Measurements from ENCODE around the gene DACH2.

DACH2 gene

GRCh38 chrX:86148024-86148511 lies at the start of gene DACH2:
Gene DACH2 (plus strand): TSS chrX:86148451.
- H3K27me3 ChIP-seq (ENCODE audit: insufficient read depth, low read length, poor library complexity, severe bottlenecking): no peaks in the 10 kb centered on the region
- H3K9ac ChIP-seq (ENCODE audit: low read depth, low read length, poor library complexity, severe bottlenecking): no peak within 1 kb of the TSS
- H3K4me3 ChIP-seq (ENCODE audit: low read length, poor library complexity, severe bottlenecking): no peak within 1 kb of the TSS
- no peak within 1 kb of the TSS for H2AFZ ChIP-seq (ENCODE audit: low read length)
- TF ChIP-seq, protein P1, sequence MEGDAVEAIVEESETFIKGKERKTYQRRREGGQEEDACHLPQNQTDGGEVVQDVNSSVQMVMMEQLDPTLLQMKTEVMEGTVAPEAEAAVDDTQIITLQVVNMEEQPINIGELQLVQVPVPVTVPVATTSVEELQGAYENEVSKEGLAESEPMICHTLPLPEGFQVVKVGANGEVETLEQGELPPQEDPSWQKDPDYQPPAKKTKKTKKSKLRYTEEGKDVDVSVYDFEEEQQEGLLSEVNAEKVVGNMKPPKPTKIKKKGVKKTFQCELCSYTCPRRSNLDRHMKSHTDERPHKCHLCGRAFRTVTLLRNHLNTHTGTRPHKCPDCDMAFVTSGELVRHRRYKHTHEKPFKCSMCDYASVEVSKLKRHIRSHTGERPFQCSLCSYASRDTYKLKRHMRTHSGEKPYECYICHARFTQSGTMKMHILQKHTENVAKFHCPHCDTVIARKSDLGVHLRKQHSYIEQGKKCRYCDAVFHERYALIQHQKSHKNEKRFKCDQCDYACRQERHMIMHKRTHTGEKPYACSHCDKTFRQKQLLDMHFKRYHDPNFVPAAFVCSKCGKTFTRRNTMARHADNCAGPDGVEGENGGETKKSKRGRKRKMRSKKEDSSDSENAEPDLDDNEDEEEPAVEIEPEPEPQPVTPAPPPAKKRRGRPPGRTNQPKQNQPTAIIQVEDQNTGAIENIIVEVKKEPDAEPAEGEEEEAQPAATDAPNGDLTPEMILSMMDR (conservative IDR thresholded peaks at IDR 0.05; ENCODE audit: low read length): no peak
- no peak within 1 kb of the TSS for H3K4me2 ChIP-seq (ENCODE audit: low read depth, low read length, poor library complexity, severe bottlenecking)
- no peaks in the 10 kb centered on the region for H3K79me2 ChIP-seq (ENCODE audit: insufficient read depth, low read length)
- no peaks in the 10 kb centered on the region for H4K20me1 ChIP-seq (ENCODE audit: insufficient read depth, low read length, poor library complexity, severe bottlenecking)
- H3F3A ChIP-seq (ENCODE audit: low read depth): no peaks in the 10 kb centered on the region
- no peaks in the 10 kb centered on the region for H3K4me1 ChIP-seq (ENCODE audit: insufficient read depth, low read length, poor library complexity, severe bottlenecking)
- H3K9me3 ChIP-seq (ENCODE audit: insufficient read depth, low read depth, low read length): no peaks in the 10 kb centered on the region
- no peaks in the 10 kb centered on the region for H3K9me2 ChIP-seq (replicated peaks; ENCODE audit: low read depth, low read length)
- no peaks in the 10 kb centered on the region for H3K36me3 ChIP-seq (ENCODE audit: insufficient read depth, low read length)

DNA sequence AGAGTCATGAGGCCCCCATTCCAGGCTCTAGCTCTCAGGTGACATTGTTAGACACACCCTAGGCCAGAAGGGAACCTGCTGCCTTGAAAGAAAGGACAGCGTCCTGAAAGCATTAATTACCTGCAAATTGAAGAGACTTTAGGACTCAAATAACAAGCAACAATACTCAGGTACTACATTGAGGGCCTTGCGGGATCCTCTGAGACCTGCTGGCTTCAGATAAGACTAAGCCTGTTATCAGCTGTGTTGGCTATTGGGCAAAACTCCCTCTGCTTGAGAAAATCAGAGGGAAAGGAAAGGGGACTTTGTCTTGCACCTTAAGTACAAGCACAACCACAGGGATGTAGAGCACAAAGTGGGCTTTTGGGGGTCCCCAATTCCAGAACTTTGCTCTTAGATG lies 45.9 kb upstream of the DACH2 start:
- TF ChIP-seq EZH2phosphoT487 (IDR thresholded peaks at IDR 0.05; ENCODE audit: borderline replicate concordance): no peak
- TF ChIP-seq, protein P1 (conservative IDR thresholded peaks at IDR 0.05; ENCODE audit: low read length): no peak
- H3K4me2 ChIP-seq (ENCODE audit: low read depth, low read length, poor library complexity, severe bottlenecking): no peak overlapping the region
- H3K36me3 ChIP-seq (ENCODE audit: insufficient read depth, low read length): no peaks in the 10 kb centered on the region
- no peaks in the 10 kb centered on the region for H3F3A ChIP-seq (ENCODE audit: low read depth)
- H3K4me1 ChIP-seq (ENCODE audit: insufficient read depth, low read length, poor library complexity, severe bottlenecking): no peaks in the 10 kb centered on the region
- H3K9ac ChIP-seq (ENCODE audit: low read depth, low read length, poor library complexity, severe bottlenecking): no peak overlapping the region
- no peaks in the 10 kb centered on the region for H3K9me2 ChIP-seq (replicated peaks; ENCODE audit: low read depth, low read length)
- no peaks in the 10 kb centered on the region for H3K79me2 ChIP-seq (ENCODE audit: insufficient read depth, low read length)
- no peak overlapping the region for H3K4me3 ChIP-seq (ENCODE audit: low read length, poor library complexity, severe bottlenecking)
- no peaks in the 10 kb centered on the region for H4K20me1 ChIP-seq (ENCODE audit: insufficient read depth, low read length, poor library complexity, severe bottlenecking)
- H2AFZ ChIP-seq (ENCODE audit: low read length): no peak overlapping the region
- H3K27me3 ChIP-seq (ENCODE audit: insufficient read depth, low read length, poor library complexity, severe bottlenecking): no peaks in the 10 kb centered on the region
- H3K9me3 ChIP-seq (ENCODE audit: insufficient read depth, low read depth, low read length): no peaks in the 10 kb centered on the region

GRCh38 chrX:86103061-86103460 lies 45.2 kb upstream of the DACH2 start:
- H3K27me3 ChIP-seq (ENCODE audit: insufficient read depth, low read length, poor library complexity, severe bottlenecking): no peaks in the 10 kb centered on the region
- H4K20me1 ChIP-seq (ENCODE audit: insufficient read depth, low read length, poor library complexity, severe bottlenecking): no peaks in the 10 kb centered on the region
- H3K79me2 ChIP-seq (ENCODE audit: insufficient read depth, low read length): no peaks in the 10 kb centered on the region
- no peak overlapping the region for H3K4me3 ChIP-seq (ENCODE audit: low read length, poor library complexity, severe bottlenecking)
- no peaks in the 10 kb centered on the region for H3K4me1 ChIP-seq (ENCODE audit: insufficient read depth, low read length, poor library complexity, severe bottlenecking)
- no peaks in the 10 kb centered on the region for H3F3A ChIP-seq (ENCODE audit: low read depth)
- H3K9me3 ChIP-seq (ENCODE audit: insufficient read depth, low read depth, low read length): no peaks in the 10 kb centered on the region
- H3K4me2 ChIP-seq (ENCODE audit: low read depth, low read length, poor library complexity, severe bottlenecking): no peak overlapping the region
- H3K9me2 ChIP-seq (replicated peaks; ENCODE audit: low read depth, low read length): no peaks in the 10 kb centered on the region
- H3K9ac ChIP-seq (ENCODE audit: low read depth, low read length, poor library complexity, severe bottlenecking): no peak overlapping the region
- H3K36me3 ChIP-seq (ENCODE audit: insufficient read depth, low read length): no peaks in the 10 kb centered on the region
- H2AFZ ChIP-seq (ENCODE audit: low read length): no peak overlapping the region
- no peak for TF ChIP-seq EZH2phosphoT487 (IDR thresholded peaks at IDR 0.05; ENCODE audit: borderline replicate concordance)
- TF ChIP-seq, protein P1 (conservative IDR thresholded peaks at IDR 0.05; ENCODE audit: low read length): no peak

Data from Loucy (cell line).